ENCODE measurements around the gene C10orf53. TPM values are rescaled to one million over a fixed set of nuclear protein-coding genes. Genes with fewer than 3 reads are reported as not detected.

Gene C10orf53
- total RNA-seq, 1 donor from 2014 or later = not detected

- no peak overlapping the region for H3K27ac Mint-ChIP-seq (ENCODE audit: unreplicated experiment)
- no peaks in the 10 kb centered on the region for H3K36me3 Mint-ChIP-seq (ENCODE audit: low read depth)
- TF ChIP-seq CTCF (IDR thresholded peaks at IDR 0.05) = no peak
- no peak for DNase-seq (ENCODE audit: low spot score)
- H3K4me1 Mint-ChIP-seq (ENCODE audit: low read depth) = no peaks in the 10 kb centered on the region
- H3K9me3 Mint-ChIP-seq (ENCODE audit: low read depth) = peaks cover 19% of the 10 kb centered on the region
- H3K27me3 Mint-ChIP-seq (ENCODE audit: low read depth) = peaks cover 51% of the 10 kb centered on the region
- H3K4me3 Mint-ChIP-seq (ENCODE audit: unreplicated experiment) = no peak overlapping the region
Observed at GRCh38 chr10:49686651-49687050, 7.2 kb downstream of the C10orf53 start.

- DNase-seq (ENCODE audit: low spot score) = no peak
- no peak overlapping the region for H3K4me3 Mint-ChIP-seq (ENCODE audit: unreplicated experiment)
- peaks cover 54% of the 10 kb centered on the region for H3K27me3 Mint-ChIP-seq (ENCODE audit: low read depth)
- H3K9me3 Mint-ChIP-seq (ENCODE audit: low read depth) = peaks cover 14% of the 10 kb centered on the region
- H3K4me1 Mint-ChIP-seq (ENCODE audit: low read depth) = no peaks in the 10 kb centered on the region
- H3K27ac Mint-ChIP-seq (ENCODE audit: unreplicated experiment) = no peak overlapping the region
- H3K36me3 Mint-ChIP-seq (ENCODE audit: low read depth) = no peaks in the 10 kb centered on the region
- TF ChIP-seq CTCF (IDR thresholded peaks at IDR 0.05) = no peak
Observed at GRCh38 chr10:49688261-49688846, 8.9 kb downstream of the C10orf53 start.

- H3K36me3 Mint-ChIP-seq (ENCODE audit: low read depth) = no peaks in the 10 kb centered on the region
- no peaks in the 10 kb centered on the region for H3K4me1 Mint-ChIP-seq (ENCODE audit: low read depth)
- DNase-seq (ENCODE audit: low spot score) = no peak
- no peak overlapping the region for H3K4me3 Mint-ChIP-seq (ENCODE audit: unreplicated experiment)
- no peak for TF ChIP-seq CTCF (IDR thresholded peaks at IDR 0.05)
- H3K9me3 Mint-ChIP-seq (ENCODE audit: low read depth) = peaks cover 13% of the 10 kb centered on the region
- H3K27ac Mint-ChIP-seq (ENCODE audit: unreplicated experiment) = no peak overlapping the region
- peaks cover 54% of the 10 kb centered on the region for H3K27me3 Mint-ChIP-seq (ENCODE audit: low read depth)
Observed at GRCh38 chr10:49688920-49689319, 9.5 kb downstream of the C10orf53 start.

- peaks cover 48% of the 10 kb centered on the region for H3K27me3 Mint-ChIP-seq (ENCODE audit: low read depth)
- peaks cover 13% of the 10 kb centered on the region for H3K9me3 Mint-ChIP-seq (ENCODE audit: low read depth)
- H3K4me3 Mint-ChIP-seq (ENCODE audit: unreplicated experiment) = no peak overlapping the region
- no peak overlapping the region for H3K27ac Mint-ChIP-seq (ENCODE audit: unreplicated experiment)
- no peaks in the 10 kb centered on the region for H3K36me3 Mint-ChIP-seq (ENCODE audit: low read depth)
- no peak for TF ChIP-seq CTCF (IDR thresholded peaks at IDR 0.05)
- H3K4me1 Mint-ChIP-seq (ENCODE audit: low read depth) = no peaks in the 10 kb centered on the region
- DNase-seq (ENCODE audit: low spot score) = no peak
Observed at GRCh38 chr10:49689882-49690510, 10.5 kb downstream of the C10orf53 start.

- no peaks in the 10 kb centered on the region for H3K36me3 Mint-ChIP-seq (ENCODE audit: low read depth)
- no peak for DNase-seq (ENCODE audit: low spot score)
- H3K27me3 Mint-ChIP-seq (ENCODE audit: low read depth) = peaks cover 50% of the 10 kb centered on the region
- peaks cover 10% of the 10 kb centered on the region for H3K9me3 Mint-ChIP-seq (ENCODE audit: low read depth)
- no peak overlapping the region for H3K27ac Mint-ChIP-seq (ENCODE audit: unreplicated experiment)
- no peaks in the 10 kb centered on the region for H3K4me1 Mint-ChIP-seq (ENCODE audit: low read depth)
- no peak for TF ChIP-seq CTCF (IDR thresholded peaks at IDR 0.05)
- no peak overlapping the region for H3K4me3 Mint-ChIP-seq (ENCODE audit: unreplicated experiment)
Observed at GRCh38 chr10:49690698-49691356, 11.4 kb downstream of the C10orf53 start.

Data from chondrocyte (in vitro differentiated cells).